ENCODE data around the gene PTPA. TPM values are rescaled to one million over a fixed set of nuclear protein-coding genes. Genes with fewer than 3 reads are reported as not detected.
A peak's percentile ranks its signal among the peaks of the same experiment; 100 is the strongest.

The PTPA gene
- total and polyA plus RNA-seq, 12 donors, result 106 to 227 (median 186) TPM

DNA sequence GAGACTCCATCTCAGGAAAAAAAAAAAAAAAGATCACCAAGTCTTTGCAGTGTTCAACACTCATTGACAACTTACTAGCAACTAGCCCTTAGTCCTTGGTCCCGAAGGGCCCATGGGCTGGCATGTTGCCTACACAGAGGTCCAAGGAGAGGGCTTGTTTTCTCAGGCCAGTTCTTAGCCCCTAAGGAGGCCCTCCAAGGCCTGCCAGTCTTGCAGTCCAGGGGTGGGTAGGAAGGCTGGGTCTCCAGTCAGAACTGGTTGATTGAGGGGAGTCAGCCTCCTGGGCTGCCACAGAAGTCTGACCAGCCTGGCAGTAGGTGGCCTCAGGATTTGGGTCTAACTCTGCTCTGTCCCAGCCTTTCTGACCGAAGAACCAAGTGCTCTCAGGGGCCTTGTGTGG lies 34.1 kb downstream of the PTPA start:
- Histone ChIP-seq H3K36me3 (peaks cover 0 to 61% (median 6%) of the 10 kb centered on the region in 9 donors), H3K9me3 (no peaks in the 10 kb centered on the region), H3K4me3 (peak overlapping the region in 1 of 10 donors; percentile 6), H3K4me1 (peaks cover 59 to 82% (median 80%) of the 10 kb centered on the region in 9 donors), H3K27ac (peak overlapping the region; percentile 65 to 100 (median 100)), H3K27me3 (no peaks in the 10 kb centered on the region)
- intact Hi-C loops (cut with DNase I), result loop anchor here in 4 of 10 donors (2.0 to 10.0 kb wide), 3 partner anchors 23 to 349 kb away; no protein-coding TSS in a partner anchor
- ATAC-seq (no peak), DNase-seq (no peak)
- TF ChIP-seq, protein P1, sequence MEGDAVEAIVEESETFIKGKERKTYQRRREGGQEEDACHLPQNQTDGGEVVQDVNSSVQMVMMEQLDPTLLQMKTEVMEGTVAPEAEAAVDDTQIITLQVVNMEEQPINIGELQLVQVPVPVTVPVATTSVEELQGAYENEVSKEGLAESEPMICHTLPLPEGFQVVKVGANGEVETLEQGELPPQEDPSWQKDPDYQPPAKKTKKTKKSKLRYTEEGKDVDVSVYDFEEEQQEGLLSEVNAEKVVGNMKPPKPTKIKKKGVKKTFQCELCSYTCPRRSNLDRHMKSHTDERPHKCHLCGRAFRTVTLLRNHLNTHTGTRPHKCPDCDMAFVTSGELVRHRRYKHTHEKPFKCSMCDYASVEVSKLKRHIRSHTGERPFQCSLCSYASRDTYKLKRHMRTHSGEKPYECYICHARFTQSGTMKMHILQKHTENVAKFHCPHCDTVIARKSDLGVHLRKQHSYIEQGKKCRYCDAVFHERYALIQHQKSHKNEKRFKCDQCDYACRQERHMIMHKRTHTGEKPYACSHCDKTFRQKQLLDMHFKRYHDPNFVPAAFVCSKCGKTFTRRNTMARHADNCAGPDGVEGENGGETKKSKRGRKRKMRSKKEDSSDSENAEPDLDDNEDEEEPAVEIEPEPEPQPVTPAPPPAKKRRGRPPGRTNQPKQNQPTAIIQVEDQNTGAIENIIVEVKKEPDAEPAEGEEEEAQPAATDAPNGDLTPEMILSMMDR (IDR thresholded peaks at IDR 0.05), result no peak
- 36 to 47% methylated on average over 2 of the region's 2 CpGs for WGBS, 2 donors

DNA sequence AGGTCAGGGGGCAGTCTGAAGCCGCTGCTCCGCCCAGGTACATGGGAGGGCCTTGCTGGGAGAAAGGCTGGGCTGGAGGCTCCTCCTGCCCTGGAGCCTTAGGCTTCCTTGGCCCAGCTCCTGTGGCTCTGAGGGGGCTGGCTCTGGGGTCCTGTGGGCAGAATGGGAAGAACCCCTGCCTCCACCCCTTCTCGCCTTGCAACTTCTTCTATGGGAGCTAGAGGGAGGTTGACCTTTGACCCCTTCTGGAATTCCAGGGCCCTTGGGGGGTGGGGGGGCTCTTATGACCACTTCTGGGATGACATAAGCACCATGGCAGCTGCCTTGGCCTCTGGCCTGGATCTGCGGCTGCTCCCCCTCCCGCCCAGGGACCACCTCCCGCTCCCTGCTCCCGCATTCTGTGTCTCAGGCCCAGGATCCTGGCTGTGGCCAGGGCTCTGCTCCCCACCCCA lies 34.7 kb downstream of the PTPA start:
- intact Hi-C loops (cut with DNase I), result loop anchor here in 4 of 10 donors (2.0 to 10.0 kb wide), 3 partner anchors 23 to 349 kb away; no protein-coding TSS in a partner anchor
- TF ChIP-seq, protein P1 (IDR thresholded peaks at IDR 0.05), result peak in 1 of 9 donors; percentile 8
- Histone ChIP-seq H3K27me3 (no peaks in the 10 kb centered on the region), H3K36me3 (peaks cover 0 to 64% (median 6%) of the 10 kb centered on the region in 9 donors), H3K4me3 (peak overlapping the region in 2 of 10 donors; percentile 6 to 15), H3K4me1 (peaks cover 57 to 77% (median 75%) of the 10 kb centered on the region in 9 donors), H3K9me3 (no peaks in the 10 kb centered on the region), H3K27ac (peak overlapping the region; percentile 65 to 100 (median 100))
- 33 to 44% methylated on average over 7 of the region's 7 CpGs for WGBS, 2 donors
- DNase-seq (peak; percentile 63 to 69), ATAC-seq (peak in 4 of 8 donors; percentile 3 to 15 (median 11))

DNA sequence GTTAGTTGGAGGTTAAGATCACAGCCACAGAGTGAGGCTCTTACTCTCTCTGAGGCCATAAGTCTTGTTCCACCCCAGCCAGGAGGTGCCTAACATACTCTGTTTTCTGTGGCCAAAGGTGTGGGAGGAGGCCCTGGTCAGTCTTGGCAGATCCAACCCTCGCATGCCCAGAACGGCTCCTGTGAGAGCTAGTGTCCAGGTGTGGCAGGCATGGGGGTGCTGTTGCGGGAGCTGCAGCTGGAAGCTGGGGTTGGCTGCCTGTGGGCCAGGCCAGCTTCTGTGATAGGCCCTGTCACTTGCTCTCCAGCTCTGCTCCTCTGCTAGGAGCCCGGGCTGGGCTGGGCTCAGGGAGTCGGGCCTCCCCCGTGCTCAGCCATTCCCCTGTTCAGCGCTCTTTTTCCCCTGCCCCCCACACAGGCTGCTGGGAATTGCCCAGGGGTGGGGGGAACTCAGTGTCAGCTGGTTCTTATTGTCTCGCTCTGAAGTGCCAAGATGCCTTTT lies 35.3 kb downstream of the PTPA start:
- DNase-seq, result no peak
- ATAC-seq, result peak in 3 of 8 donors; percentile 2 to 15 (median 14)
- H3K4me1 ChIP-seq, result peaks cover 52 to 70% (median 69%) of the 10 kb centered on the region in 9 donors
- 27 to 32% methylated on average over 7 to 8 of the region's 8 CpGs for WGBS, 2 donors
- TF ChIP-seq, protein P1 (IDR thresholded peaks at IDR 0.05), result no peak
- no peak overlapping the region for H3K4me3 ChIP-seq
- peaks cover 0 to 71% (median 6%) of the 10 kb centered on the region in 9 donors for H3K36me3 ChIP-seq
- H3K27ac ChIP-seq, result peak overlapping the region; percentile 65 to 100 (median 100)
- intact Hi-C loops (cut with DNase I), result loop anchor here in 3 of 10 donors (10.0 kb wide), 2 partner anchors 268 to 348 kb away; no protein-coding TSS in a partner anchor
- no peaks in the 10 kb centered on the region for H3K27me3 ChIP-seq
- no peaks in the 10 kb centered on the region for H3K9me3 ChIP-seq

DNA sequence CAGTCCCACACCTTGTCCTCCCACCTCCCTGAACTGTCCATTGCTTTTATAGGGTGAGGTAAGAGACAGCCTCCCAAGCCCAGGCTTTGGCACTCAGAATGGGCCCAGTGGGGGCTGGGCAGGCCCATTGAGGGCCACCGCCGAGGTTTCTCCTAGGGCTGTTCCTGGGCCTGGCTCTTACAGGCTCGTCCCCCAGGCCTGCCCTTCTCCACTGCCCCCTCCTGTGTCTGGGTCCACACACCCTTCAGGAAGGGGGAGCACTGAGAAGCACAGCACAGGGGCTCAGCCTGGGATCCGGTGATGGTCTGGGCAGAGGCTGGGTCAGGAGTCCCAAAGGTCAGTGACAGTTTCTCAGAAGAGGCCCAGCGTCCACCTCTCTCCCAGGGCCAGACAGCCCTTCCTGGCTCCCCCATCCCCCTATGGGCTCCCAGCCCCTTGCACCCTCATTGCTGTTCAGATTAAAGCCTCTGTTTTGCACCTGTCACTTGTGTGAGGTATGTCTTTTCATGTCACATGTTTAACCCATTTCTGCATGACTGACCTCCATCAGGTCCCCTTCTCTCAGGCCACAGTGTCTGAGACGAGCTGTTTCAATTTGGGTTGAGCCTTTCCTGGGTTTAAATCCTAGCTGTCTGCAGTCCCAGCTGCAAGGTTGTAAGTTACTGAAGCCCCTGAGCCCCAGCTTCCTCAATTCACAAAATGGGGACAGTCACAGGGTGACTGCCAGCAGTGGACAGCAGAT lies 37.4 kb downstream of the PTPA start:
- WGBS, 2 donors, result 65 to 68% methylated on average over 6 of the region's 6 CpGs
- Histone ChIP-seq H3K4me3 (no peak overlapping the region), H3K27me3 (no peaks in the 10 kb centered on the region), H3K9me3 (no peaks in the 10 kb centered on the region), H3K36me3 (peaks cover 0 to 72% (median 6%) of the 10 kb centered on the region in 9 donors), H3K4me1 (peaks cover 34 to 49% (median 47%) of the 10 kb centered on the region in 9 donors), H3K27ac (peak overlapping the region in 8 of 10 donors; percentile 100)
- intact Hi-C loops (cut with DNase I), result loop anchor here in 3 of 10 donors (2.0 to 10.0 kb wide), 3 partner anchors 16 to 346 kb away; no protein-coding TSS in a partner anchor
- ATAC-seq (no peak), DNase-seq (no peak)
- TF ChIP-seq, protein P1 (IDR thresholded peaks at IDR 0.05), result no peak

Measured in heart right ventricle (tissue), 16 donors.